HepG2 (cell line): Measurements from ENCODE around the gene GAS2L2. TPM values are rescaled to one million over a fixed set of nuclear protein-coding genes. Genes with fewer than 3 reads are reported as not detected.
A peak's percentile ranks its signal among the peaks of the same experiment; 100 is the strongest.

Experiments
- BORCS8-MEF2B ChIP-seq: sonication (generic); formaldehyde crosslinking; IDR thresholded peaks from 2 replicates; pipeline ENCODE4 v1.8.0; 2022; ENCODE audit warnings: mild to moderate bottlenecking, missing genetic modification reagents
- ELF3 ChIP-seq: IDR thresholded peaks from 2 replicates; pipeline ENCODE4 v1.6.1; 2016; ENCODE audit warnings: missing genetic modification reagents, missing compliant biosample characterization
- FIP1L1 ChIP-seq: fragments of 200-400 bp; formaldehyde crosslinking; IDR thresholded peaks from 2 replicates; pipeline ENCODE4 v1.6.1; 2018; ENCODE audit warnings: low read depth, mild to moderate bottlenecking, low read length, moderate library complexity, borderline replicate concordance; ENCODE audit not compliant: insufficient read depth
- KLF11 ChIP-seq: IDR thresholded peaks from 2 replicates; pipeline ENCODE4 v1.6.1; 2016; ENCODE audit warnings: missing compliant biosample characterization
- PLRG1 ChIP-seq: fragments of 450-650 bp; conservative IDR thresholded peaks from 2 replicates; pipeline ENCODE4 v1.6.1; 2016
- POGZ ChIP-seq: sonication (generic); formaldehyde crosslinking; IDR thresholded peaks from 2 replicates; pipeline ENCODE4 v1.4.0; 2020; ENCODE audit warnings: mild to moderate bottlenecking, missing genetic modification reagents
- RARA ChIP-seq: IDR thresholded peaks from 2 replicates; pipeline ENCODE4 v1.6.1; 2016; ENCODE audit warnings: missing genetic modification reagents, missing compliant biosample characterization
- RELA ChIP-seq: sonication (generic); formaldehyde crosslinking; IDR thresholded peaks from 2 replicates; pipeline ENCODE4 v1.4.0; 2020; ENCODE audit warnings: missing genetic modification reagents
- SALL1 ChIP-seq: sonication (generic); formaldehyde crosslinking; IDR thresholded peaks from 2 replicates; pipeline ENCODE4 v1.8.0; 2022; ENCODE audit warnings: mild to moderate bottlenecking, missing genetic modification reagents
- TEF ChIP-seq: sonication (generic); formaldehyde crosslinking; IDR thresholded peaks from 2 replicates; pipeline ENCODE4 v1.5.0; 2020; ENCODE audit warnings: missing genetic modification reagents
- TMF1 ChIP-seq: sonication (generic); formaldehyde crosslinking; IDR thresholded peaks from 2 replicates; pipeline ENCODE4 v1.8.1; 2022; ENCODE audit warnings: low read depth, missing genetic modification reagents
- ZBTB33 ChIP-seq: sonication (generic); formaldehyde crosslinking; IDR thresholded peaks from 2 replicates; pipeline ENCODE4 v1.4.0; 2020; ENCODE audit warnings: missing genetic modification reagents
- ZMAT5 ChIP-seq: sonication (generic); formaldehyde crosslinking; IDR thresholded peaks from 2 replicates; pipeline ENCODE4 v1.5.0; 2020; ENCODE audit warnings: mild to moderate bottlenecking, low read depth, missing genetic modification reagents, borderline replicate concordance
- ZNF501 ChIP-seq: sonication (generic); formaldehyde crosslinking; IDR thresholded peaks from 2 replicates; pipeline ENCODE4 v1.5.1; 2020; ENCODE audit warnings: mild to moderate bottlenecking, moderate library complexity, missing genetic modification reagents
- ZNF547 ChIP-seq: sonication (generic); formaldehyde crosslinking; IDR thresholded peaks from 2 replicates; pipeline ENCODE4 v1.5.1; 2020; ENCODE audit warnings: mild to moderate bottlenecking, missing genetic modification reagents
- ZNF550 ChIP-seq: sonication (generic); formaldehyde crosslinking; IDR thresholded peaks from 2 replicates; pipeline ENCODE4 v1.4.0; 2020; ENCODE audit warnings: mild to moderate bottlenecking, missing genetic modification reagents, borderline replicate concordance
- ZNF580 ChIP-seq: IDR thresholded peaks from 2 replicates; pipeline ENCODE4 v1.6.1; 2016; ENCODE audit warnings: low read depth, borderline replicate concordance
- ZNF607 ChIP-seq: sonication (generic); formaldehyde crosslinking; IDR thresholded peaks from 2 replicates; pipeline ENCODE4 v1.5.1; 2020; ENCODE audit warnings: missing genetic modification reagents, mild to moderate bottlenecking, borderline replicate concordance
- ZNF652 ChIP-seq: IDR thresholded peaks from 2 replicates; pipeline ENCODE4 v1.6.1; 2016; ENCODE audit warnings: low read depth, borderline replicate concordance
- ZNF687 ChIP-seq: sonication (generic); formaldehyde crosslinking; IDR thresholded peaks from 2 replicates; pipeline ENCODE4 v1.5.1; 2020; ENCODE audit warnings: mild to moderate bottlenecking, missing genetic modification reagents, moderate library complexity
- ZSCAN29 ChIP-seq: sonication (generic); formaldehyde crosslinking; conservative IDR thresholded peaks from 2 replicates; pipeline ENCODE4 v1.4.0; 2020; ENCODE audit warnings: mild to moderate bottlenecking, missing genetic modification reagents
- polyA plus RNA-seq, 8 experiments: library from polyadenylated mRNA; depleted of rRNA in 3 of 8; stranded (reverse) in 7 of 8; unstranded in 1 of 8; fragments of >200 nt; fragmentation: Illumina TruSeq in 4 of 8; extraction: Trizol in 4 of 8; gene quantifications; 2 replicates each; pipeline versions ENCODE4 v1.2.1 to v1.2.3, GENCODE V29; 2011 to 2016; ENCODE audit warnings: low read depth in 4 of 8, missing spikeins in 1 of 8, mixed read lengths in 1 of 8; ENCODE audit not compliant: insufficient read depth in 1 of 8
- total RNA-seq, 5 experiments: library from RNA; depleted of rRNA; stranded (reverse); fragments of >200 nt; fragmentation: Illumina TruSeq; extraction: Trizol; gene quantifications; 2 replicates each; pipeline ENCODE4 v1.2.3, GENCODE V29; 2016; ENCODE audit warnings: low read depth in 1 of 5

The GAS2L2 gene
- total and polyA plus RNA-seq, 2 of the 13 experiments (the other 11 are each of a cell fraction or from before 2014, with no cell fraction given): not detected

- TF ChIP-seq TEF (CRISPR knock-in tag) (no peak), FIP1L1 (no peak), TMF1 (CRISPR knock-in tag) (no peak), ELF3 (peak; percentile 12; the same call in 1 of the 2 replicates), RARA (CRISPR knock-in tag) (peak; percentile 15; the same call in 1 of the 2 replicates), ZNF547 (CRISPR knock-in tag) (no peak), SALL1 (CRISPR knock-in tag) (peak; percentile 18; the same call in 1 of the 2 replicates), POGZ (CRISPR knock-in tag) (0 out of 2 replicates have a peak, but pooled peaks have one; percentile 18), ZNF550 (CRISPR knock-in tag) (no peak), ZNF501 (CRISPR knock-in tag) (no peak), ZNF580 (no peak), ZNF607 (CRISPR knock-in tag) (0 out of 2 replicates have a peak, but pooled peaks have one; percentile 33), ZNF652 (CRISPR knock-in tag) (peak; percentile 17; the same call in 1 of the 2 replicates), BORCS8-MEF2B (CRISPR knock-in tag) (no peak), ZNF687 (CRISPR knock-in tag) (peak; percentile 13; the same call in 1 of the 2 replicates), ZBTB33 (peak; percentile 84), RELA (CRISPR knock-in tag) (no peak), ZSCAN29 (CRISPR knock-in tag) (0 out of 2 replicates have a peak, but pooled peaks have one; percentile 30), ZMAT5 (CRISPR knock-in tag) (no peak), PLRG1 (no peak), KLF11 (no peak)
Observed at GRCh38 chr17:35705705-35706104, 47.3 kb downstream of the GAS2L2 start (continued).
